ENCODE results near the gene LOXL1. TPM values are rescaled to one million over a fixed set of nuclear protein-coding genes. Genes with fewer than 3 reads are reported as not detected.

LOXL1 gene
- total RNA-seq, 1 donor from 2014 or later = 11.1 TPM

DNA sequence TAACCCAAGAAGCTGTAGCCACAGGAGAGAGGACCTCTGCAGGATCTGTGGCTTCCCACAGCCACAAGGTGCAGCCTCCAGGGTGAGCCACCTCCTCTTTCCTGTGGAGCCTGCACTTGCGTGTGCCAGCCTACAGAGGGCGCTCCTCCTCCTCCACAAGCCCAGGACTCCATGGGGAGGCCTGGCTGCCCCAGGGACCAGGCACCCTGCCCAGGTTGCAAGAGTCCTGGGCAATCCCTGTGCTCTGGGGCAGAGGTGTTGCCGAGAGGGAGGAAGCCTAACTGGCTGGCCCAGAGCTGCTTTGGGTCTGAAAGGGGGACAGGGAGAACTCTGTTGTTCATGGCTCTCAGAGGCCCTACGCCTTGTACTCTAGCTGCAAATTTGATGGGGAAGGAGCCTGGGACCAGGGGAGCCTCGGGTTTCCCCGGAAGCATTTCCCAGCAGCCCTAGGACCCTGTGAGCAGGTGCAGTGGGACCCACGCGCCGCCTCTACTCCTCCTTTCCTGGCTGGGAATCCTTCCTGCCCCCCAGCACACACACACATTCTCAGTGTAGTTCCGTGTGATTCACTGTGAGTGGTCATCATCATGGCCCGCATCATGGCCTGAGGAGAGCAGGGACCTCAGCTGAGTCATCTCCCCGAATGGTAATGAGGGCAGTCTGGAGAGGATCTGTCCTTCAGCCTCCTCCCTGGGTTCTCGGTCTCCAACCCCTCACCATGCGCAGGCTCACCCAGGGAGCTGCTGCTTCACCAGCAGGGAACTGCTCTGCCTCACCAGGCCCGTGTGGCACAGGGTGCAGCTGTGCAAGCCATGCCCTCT is 28.6 kb upstream of the LOXL1 start:
- Histone ChIP-seq H3K4me1 (no peaks in the 10 kb centered on the region), H3K27me3 (peaks cover 5% of the 10 kb centered on the region), H3K27ac (no peak overlapping the region), H3K9me3 (no peaks in the 10 kb centered on the region), H3K36me3 (no peaks in the 10 kb centered on the region), H3K4me3 (no peak overlapping the region)
- ATAC-seq (peak; percentile 83), DNase-seq (peak; percentile 69)
- TF ChIP-seq, protein P1, sequence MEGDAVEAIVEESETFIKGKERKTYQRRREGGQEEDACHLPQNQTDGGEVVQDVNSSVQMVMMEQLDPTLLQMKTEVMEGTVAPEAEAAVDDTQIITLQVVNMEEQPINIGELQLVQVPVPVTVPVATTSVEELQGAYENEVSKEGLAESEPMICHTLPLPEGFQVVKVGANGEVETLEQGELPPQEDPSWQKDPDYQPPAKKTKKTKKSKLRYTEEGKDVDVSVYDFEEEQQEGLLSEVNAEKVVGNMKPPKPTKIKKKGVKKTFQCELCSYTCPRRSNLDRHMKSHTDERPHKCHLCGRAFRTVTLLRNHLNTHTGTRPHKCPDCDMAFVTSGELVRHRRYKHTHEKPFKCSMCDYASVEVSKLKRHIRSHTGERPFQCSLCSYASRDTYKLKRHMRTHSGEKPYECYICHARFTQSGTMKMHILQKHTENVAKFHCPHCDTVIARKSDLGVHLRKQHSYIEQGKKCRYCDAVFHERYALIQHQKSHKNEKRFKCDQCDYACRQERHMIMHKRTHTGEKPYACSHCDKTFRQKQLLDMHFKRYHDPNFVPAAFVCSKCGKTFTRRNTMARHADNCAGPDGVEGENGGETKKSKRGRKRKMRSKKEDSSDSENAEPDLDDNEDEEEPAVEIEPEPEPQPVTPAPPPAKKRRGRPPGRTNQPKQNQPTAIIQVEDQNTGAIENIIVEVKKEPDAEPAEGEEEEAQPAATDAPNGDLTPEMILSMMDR (IDR thresholded peaks at IDR 0.05) = peak; percentile 75
- intact Hi-C loops (cut with DNase I) = no loop called here

DNA sequence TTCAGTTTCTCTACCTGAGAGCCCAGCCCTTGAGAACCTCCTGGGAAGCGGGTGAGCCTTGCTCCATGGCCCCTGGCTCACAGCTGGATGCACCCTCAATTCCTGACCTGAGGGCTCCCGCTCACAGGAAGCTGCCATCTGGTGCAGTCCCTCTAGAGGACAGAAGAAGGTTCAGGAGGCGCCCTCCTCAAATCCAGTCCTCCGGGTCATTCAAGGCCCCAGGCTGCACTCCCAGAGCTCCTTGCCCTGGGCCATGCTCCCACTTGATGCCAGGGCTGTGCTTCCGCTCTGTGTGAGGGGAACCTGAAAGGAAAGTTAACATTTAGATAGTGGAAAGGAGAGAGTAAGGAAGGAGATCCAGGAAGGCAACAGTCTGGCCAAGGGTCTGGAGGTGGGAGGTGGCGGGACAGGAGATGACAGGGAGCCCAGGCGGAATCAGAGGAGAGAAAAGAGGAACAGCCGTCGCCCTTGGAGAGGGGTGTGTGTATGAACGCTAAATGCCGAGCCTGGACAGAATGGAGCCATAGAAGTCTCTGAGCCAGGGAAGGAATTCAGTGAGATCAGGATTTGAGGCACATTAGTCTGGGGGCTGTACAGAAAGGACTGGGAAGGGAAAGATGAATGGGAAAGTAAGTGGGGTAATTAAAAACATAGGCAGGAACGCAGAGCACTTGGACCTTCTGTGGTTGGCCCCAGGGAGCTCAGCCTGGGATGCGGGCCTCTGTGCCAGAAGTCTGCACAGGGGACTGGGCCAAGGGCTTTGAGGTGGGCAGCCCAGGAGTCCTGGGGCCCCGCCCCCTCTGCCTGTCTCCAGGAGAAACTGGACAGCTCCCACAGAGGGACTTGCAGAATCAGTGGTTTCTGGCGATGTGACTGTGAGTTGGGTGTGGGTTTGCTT is 26.8 kb upstream of the LOXL1 start:
- TF ChIP-seq, protein P1 (IDR thresholded peaks at IDR 0.05) = no peak
- Histone ChIP-seq H3K9me3 (no peaks in the 10 kb centered on the region), H3K4me3 (no peak overlapping the region), H3K4me1 (no peaks in the 10 kb centered on the region), H3K27ac (no peak overlapping the region), H3K36me3 (no peaks in the 10 kb centered on the region), H3K27me3 (peaks cover under 1% of the 10 kb centered on the region)
- DNase-seq (no peak), ATAC-seq (no peak)
- intact Hi-C loops (cut with DNase I) = no loop called here

DNA sequence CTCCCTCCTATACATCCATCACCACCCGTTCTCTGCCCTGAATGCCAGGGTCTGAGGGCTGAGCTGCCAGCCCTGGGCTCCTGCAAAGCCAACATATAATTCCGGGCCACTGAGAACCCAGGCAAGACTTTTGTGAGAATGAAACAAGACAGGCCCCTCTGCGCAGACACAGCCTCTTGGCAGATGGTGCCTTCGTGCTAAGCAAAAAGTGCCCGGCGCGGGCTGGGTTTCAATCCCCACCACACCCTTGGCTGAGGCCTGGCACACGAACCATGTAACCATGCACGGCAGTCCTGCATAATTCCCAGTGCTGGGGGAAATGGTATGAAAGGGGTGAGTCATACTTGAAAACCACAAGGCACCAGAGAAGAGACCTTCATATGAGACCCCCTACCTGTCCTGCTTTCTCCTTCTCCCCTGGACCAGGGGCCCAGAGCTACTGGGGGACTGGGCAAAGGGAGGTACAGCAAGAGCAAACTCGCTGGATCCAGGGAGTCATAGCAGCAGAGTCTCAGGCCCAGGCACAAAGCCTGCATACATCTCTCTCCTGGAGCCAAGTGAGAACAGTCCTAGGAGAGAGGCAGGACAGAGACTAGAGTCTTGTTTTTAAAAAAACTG is 26.1 kb upstream of the LOXL1 start:
- Histone ChIP-seq H3K4me3 (no peak overlapping the region), H3K9me3 (no peaks in the 10 kb centered on the region), H3K27me3 (no peaks in the 10 kb centered on the region), H3K27ac (no peak overlapping the region), H3K4me1 (no peaks in the 10 kb centered on the region), H3K36me3 (no peaks in the 10 kb centered on the region)
- DNase-seq (no peak), ATAC-seq (no peak)
- TF ChIP-seq, protein P1 (IDR thresholded peaks at IDR 0.05) = no peak
- intact Hi-C loops (cut with DNase I) = no loop called here

DNA sequence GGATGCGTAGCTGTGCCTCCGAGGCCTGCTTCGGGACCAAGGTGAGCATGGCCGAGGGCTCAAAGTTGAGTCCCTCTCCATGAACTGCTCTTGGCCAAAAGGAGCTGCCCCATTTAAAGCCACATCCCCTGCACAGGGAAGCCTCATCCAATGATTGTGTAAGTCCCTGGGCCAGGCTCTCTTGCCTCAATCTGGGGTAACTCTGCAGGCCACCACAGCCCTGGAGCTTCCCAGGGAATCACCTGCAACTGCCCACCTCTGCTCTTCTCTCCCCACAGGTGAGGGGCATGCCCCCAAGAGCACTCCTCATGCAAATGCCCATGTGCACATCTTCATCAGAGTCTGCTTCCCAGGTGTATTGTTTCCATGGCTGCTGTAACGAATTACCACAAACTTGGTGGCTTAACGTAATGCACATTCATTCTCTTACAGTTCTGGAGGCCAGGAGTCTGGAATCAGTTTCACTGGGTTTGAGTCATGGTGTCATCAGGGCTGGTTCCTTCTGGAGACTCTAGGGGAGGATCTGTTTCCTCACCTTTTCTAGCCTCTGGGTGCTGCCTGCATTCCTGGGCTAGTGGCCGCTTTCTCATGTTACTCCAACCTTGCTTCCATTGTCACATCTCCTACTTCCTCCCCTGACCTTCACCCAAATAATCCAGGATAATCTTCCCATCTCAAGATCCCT is 25.0 kb upstream of the LOXL1 start:
- Histone ChIP-seq H3K4me3 (no peak overlapping the region), H3K27ac (no peak overlapping the region), H3K27me3 (no peaks in the 10 kb centered on the region), H3K9me3 (no peaks in the 10 kb centered on the region), H3K4me1 (no peaks in the 10 kb centered on the region), H3K36me3 (no peaks in the 10 kb centered on the region)
- ATAC-seq (no peak), DNase-seq (no peak)
- TF ChIP-seq, protein P1 (IDR thresholded peaks at IDR 0.05) = no peak
- intact Hi-C loops (cut with DNase I) = no loop called here

All from upper lobe of right lung (tissue), 1 donor.